HFFc6 (cell line): ENCODE measurements around the gene CDK1. TPM values are rescaled to one million over a fixed set of nuclear protein-coding genes. Genes with fewer than 3 reads are reported as not detected.

Experiments
- DNase-seq: peaks from one replicate; pipeline ENCODE4 v3.0.0-alpha.2; 2018
- H3K27ac Mint-ChIP-seq: 2 replicates; pipeline ENCODE4 v1.8.0; 2020; ENCODE audit warnings: mild to moderate bottlenecking, mixed read lengths
- H3K27me3 Mint-ChIP-seq: 2 replicates; pipeline ENCODE4 v1.8.0; 2021; ENCODE audit warnings: mild to moderate bottlenecking, moderate library complexity, mixed read lengths; ENCODE audit not compliant: insufficient read depth
- H3K36me3 Mint-ChIP-seq: 2 replicates; pipeline ENCODE4 v1.8.0; 2021; ENCODE audit warnings: low read depth, mixed read lengths
- H3K4me1 Mint-ChIP-seq: 2 replicates; pipeline ENCODE4 v1.8.0; 2020; ENCODE audit warnings: low read depth, mixed read lengths
- H3K4me3 Mint-ChIP-seq: 2 replicates; pipeline ENCODE4 v1.8.0; 2020; ENCODE audit warnings: mild to moderate bottlenecking, moderate library complexity, mixed read lengths
- H3K9me3 Mint-ChIP-seq: 2 replicates; pipeline ENCODE4 v1.8.0; 2020; ENCODE audit warnings: mild to moderate bottlenecking, mixed read lengths
- total RNA-seq, 6 experiments: library from RNA; stranded (reverse); fragmentation: NEBNext Ultra II Directional; extraction: Animal tissue kit (Norgen Biotek cat#: 25700); gene quantifications; 2 replicates in 1 of 6; 3 replicates in 5 of 6; pipeline ENCODE4 v1.2.3, GENCODE V29; 2021
- TF ChIP-seq, protein P1 (sequence below): fragments of 200-600 bp; sonication (generic); IDR thresholded peaks from 2 replicates; pipeline ENCODE4 v1.5.0; 2021; ENCODE audit warnings: antibody characterized with exemption, mild to moderate bottlenecking

Gene CDK1
- total RNA-seq, 6 experiments from 2014 or later, result 18.3 to 43.0 (median 38.5) TPM

- Mint-ChIP-seq H3K27ac (peak overlapping the region; percentile 63), H3K9me3 (no peaks in the 10 kb centered on the region), H3K27me3 (no peaks in the 10 kb centered on the region), H3K4me1 (peaks cover 40% of the 10 kb centered on the region), H3K36me3 (peaks cover 20% of the 10 kb centered on the region), H3K4me3 (no peak overlapping the region)
- DNase-seq, result peak; percentile 20
- TF ChIP-seq, protein P1, sequence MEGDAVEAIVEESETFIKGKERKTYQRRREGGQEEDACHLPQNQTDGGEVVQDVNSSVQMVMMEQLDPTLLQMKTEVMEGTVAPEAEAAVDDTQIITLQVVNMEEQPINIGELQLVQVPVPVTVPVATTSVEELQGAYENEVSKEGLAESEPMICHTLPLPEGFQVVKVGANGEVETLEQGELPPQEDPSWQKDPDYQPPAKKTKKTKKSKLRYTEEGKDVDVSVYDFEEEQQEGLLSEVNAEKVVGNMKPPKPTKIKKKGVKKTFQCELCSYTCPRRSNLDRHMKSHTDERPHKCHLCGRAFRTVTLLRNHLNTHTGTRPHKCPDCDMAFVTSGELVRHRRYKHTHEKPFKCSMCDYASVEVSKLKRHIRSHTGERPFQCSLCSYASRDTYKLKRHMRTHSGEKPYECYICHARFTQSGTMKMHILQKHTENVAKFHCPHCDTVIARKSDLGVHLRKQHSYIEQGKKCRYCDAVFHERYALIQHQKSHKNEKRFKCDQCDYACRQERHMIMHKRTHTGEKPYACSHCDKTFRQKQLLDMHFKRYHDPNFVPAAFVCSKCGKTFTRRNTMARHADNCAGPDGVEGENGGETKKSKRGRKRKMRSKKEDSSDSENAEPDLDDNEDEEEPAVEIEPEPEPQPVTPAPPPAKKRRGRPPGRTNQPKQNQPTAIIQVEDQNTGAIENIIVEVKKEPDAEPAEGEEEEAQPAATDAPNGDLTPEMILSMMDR, result no peak
Observed at GRCh38 chr10:60798031-60798430, 19.8 kb downstream of the CDK1 start.

DNA sequence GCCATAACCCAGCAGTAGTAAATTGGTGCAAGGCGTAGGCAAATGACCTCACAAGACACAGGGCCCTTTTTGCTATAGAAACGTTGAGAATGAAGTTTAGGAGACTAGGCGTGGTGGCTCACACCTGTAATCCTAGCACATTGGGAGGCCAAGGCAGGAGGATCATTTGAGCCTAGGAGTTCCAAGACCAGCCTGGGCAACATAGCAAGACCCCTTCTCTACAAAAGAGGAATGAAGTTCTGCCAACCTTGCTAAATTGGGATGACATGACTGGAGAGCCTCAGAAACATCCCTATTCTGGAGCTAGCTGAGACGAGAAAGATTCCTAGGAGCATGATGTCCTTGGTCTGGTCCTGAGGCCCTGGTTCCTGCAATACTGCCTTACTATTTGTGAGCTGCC lies 20.6 kb downstream of the CDK1 start:
- Mint-ChIP-seq H3K27me3 (no peaks in the 10 kb centered on the region; the same call in 1 of the 2 replicates), H3K4me1 (peaks cover 35% of the 10 kb centered on the region), H3K4me3 (no peak overlapping the region), H3K27ac (no peak overlapping the region), H3K9me3 (no peaks in the 10 kb centered on the region), H3K36me3 (peaks cover 15% of the 10 kb centered on the region; the same call in 1 of the 2 replicates)
- TF ChIP-seq, protein P1, result no peak
- DNase-seq, result no peak

DNA sequence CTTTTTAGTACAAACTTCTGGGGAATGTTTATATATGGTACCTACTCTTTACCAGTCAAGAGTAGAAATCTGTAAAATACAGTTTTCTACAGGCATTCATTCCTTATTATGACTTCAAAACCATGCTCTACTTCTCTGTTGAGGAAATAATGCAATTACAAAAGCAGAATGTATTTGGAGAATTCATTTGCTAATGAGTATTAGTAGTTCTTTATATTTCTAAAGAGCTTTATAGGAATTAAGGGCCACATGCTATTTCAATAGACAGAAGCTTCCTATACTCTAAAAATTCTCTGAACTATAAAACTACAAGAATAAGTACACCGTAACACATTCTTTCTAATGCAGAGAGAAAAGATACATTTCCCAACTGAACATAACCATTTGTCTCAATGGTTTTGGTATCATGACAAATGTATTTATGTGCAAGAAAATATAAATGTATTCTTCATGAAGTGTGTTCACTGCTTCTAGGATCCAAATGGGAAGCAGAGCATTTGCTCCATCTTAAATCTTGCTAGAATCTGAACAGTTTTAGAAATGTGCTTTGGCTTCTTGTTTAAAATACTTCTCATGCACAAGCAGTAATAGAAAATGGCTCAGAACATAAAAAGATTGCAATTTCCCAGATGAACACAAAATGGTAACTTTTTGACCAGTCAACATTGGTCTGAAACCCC lies 21.8 kb downstream of the CDK1 start:
- Mint-ChIP-seq H3K9me3 (no peaks in the 10 kb centered on the region), H3K4me1 (peaks cover 35% of the 10 kb centered on the region), H3K4me3 (no peak overlapping the region), H3K27me3 (no peaks in the 10 kb centered on the region; the same call in 1 of the 2 replicates), H3K36me3 (peaks cover 11% of the 10 kb centered on the region; the same call in 1 of the 2 replicates), H3K27ac (no peak overlapping the region)
- TF ChIP-seq, protein P1, result no peak
- no peak for DNase-seq

DNA sequence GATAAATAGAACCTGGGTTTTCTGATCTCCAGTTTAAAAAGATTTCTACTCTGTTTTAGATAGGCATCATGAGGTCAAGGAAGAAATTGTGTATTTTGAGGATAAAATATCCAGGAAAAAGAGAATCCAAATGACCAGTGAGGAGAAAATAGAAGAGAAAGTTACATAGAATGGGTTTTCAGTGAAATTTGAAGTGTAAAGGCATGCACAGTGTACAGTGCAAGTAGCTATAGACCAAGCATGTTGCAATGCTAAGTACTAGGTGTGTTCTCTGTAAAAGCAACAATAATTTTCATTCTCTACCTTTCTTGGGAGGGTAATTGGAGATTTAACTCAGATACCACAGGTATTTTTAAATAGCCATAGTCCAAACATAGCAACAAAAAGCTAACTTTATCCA lies 22.6 kb downstream of the CDK1 start:
- TF ChIP-seq, protein P1, result no peak
- no peak overlapping the region for H3K4me3 Mint-ChIP-seq
- DNase-seq, result no peak
- peaks cover 10% of the 10 kb centered on the region; the same call in 1 of the 2 replicates for H3K36me3 Mint-ChIP-seq
- H3K4me1 Mint-ChIP-seq, result peaks cover 35% of the 10 kb centered on the region
- no peak overlapping the region for H3K27ac Mint-ChIP-seq
- H3K27me3 Mint-ChIP-seq, result no peaks in the 10 kb centered on the region; the same call in 1 of the 2 replicates
- no peaks in the 10 kb centered on the region for H3K9me3 Mint-ChIP-seq

GRCh38 chr10:60801522-60801921 lies 23.2 kb downstream of the CDK1 start:
- H3K36me3 Mint-ChIP-seq, result peaks cover 6% of the 10 kb centered on the region; the same call in 1 of the 2 replicates
- TF ChIP-seq, protein P1, result no peak
- peaks cover 31% of the 10 kb centered on the region for H3K4me1 Mint-ChIP-seq
- H3K4me3 Mint-ChIP-seq, result no peak overlapping the region
- no peaks in the 10 kb centered on the region; the same call in 1 of the 2 replicates for H3K27me3 Mint-ChIP-seq
- no peaks in the 10 kb centered on the region for H3K9me3 Mint-ChIP-seq
- no peak for DNase-seq
- no peak overlapping the region for H3K27ac Mint-ChIP-seq
